A549 (cell line): ENCODE measurements around the gene RUFY1.

Experiments used
- EHMT2 ChIP-seq: fragments of 200-600 bp; sonication (generic); IDR thresholded peaks from 2 replicates; pipeline ENCODE4 v1.6.1; 2016; ENCODE audit warnings: antibody characterized with exemption, low read depth, mild to moderate bottlenecking, moderate library complexity
- EP300 ChIP-seq, 2 experiments: fragments of >200 bp; sonication (Bioruptor Twin); formaldehyde crosslinking; IDR thresholded peaks; 2 replicates in 1 of 2; 3 replicates in 1 of 2; pipeline ENCODE4 v1.6.1; 2016 to 2017
- TF ChIP-seq, protein P1 (sequence below): fragments of >200 bp; sonication (Bioruptor Twin); formaldehyde crosslinking; IDR thresholded peaks from 3 replicates; pipeline ENCODE4 v1.5.1; 2016
- TF ChIP-seq, protein P2 (sequence below): fragments of 250-450 bp; sonication (Bioruptor Pico); IDR thresholded peaks from 2 replicates; pipeline ENCODE4 v1.5.0; 2021; ENCODE audit warnings: mild to moderate bottlenecking, moderate library complexity, borderline replicate concordance

DNA sequence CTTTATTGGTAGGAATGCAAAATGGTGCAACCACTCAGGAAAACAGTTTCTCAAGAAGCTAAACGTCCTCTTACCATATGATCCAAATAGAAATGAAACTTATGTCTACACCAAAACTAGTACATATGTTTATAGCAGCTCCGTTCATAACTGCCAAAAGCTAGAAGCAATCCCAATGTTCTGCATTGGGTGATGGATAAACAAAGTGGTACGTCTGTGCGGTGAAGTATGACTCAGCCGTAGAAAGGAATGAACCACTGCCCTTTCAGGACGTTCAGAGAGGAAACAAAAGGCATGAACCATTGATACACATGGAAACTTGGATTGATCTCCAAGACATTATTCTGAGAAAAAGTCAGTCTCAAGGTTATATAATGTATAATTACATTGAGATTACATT, 45.6 kb downstream of the RUFY1 start:
- TF ChIP-seq EP300 (IDR thresholded peaks at IDR 0.05) (no peak), EHMT2 (no peak)
- TF ChIP-seq, protein P1, sequence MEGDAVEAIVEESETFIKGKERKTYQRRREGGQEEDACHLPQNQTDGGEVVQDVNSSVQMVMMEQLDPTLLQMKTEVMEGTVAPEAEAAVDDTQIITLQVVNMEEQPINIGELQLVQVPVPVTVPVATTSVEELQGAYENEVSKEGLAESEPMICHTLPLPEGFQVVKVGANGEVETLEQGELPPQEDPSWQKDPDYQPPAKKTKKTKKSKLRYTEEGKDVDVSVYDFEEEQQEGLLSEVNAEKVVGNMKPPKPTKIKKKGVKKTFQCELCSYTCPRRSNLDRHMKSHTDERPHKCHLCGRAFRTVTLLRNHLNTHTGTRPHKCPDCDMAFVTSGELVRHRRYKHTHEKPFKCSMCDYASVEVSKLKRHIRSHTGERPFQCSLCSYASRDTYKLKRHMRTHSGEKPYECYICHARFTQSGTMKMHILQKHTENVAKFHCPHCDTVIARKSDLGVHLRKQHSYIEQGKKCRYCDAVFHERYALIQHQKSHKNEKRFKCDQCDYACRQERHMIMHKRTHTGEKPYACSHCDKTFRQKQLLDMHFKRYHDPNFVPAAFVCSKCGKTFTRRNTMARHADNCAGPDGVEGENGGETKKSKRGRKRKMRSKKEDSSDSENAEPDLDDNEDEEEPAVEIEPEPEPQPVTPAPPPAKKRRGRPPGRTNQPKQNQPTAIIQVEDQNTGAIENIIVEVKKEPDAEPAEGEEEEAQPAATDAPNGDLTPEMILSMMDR: no peak
- TF ChIP-seq, protein P2, sequence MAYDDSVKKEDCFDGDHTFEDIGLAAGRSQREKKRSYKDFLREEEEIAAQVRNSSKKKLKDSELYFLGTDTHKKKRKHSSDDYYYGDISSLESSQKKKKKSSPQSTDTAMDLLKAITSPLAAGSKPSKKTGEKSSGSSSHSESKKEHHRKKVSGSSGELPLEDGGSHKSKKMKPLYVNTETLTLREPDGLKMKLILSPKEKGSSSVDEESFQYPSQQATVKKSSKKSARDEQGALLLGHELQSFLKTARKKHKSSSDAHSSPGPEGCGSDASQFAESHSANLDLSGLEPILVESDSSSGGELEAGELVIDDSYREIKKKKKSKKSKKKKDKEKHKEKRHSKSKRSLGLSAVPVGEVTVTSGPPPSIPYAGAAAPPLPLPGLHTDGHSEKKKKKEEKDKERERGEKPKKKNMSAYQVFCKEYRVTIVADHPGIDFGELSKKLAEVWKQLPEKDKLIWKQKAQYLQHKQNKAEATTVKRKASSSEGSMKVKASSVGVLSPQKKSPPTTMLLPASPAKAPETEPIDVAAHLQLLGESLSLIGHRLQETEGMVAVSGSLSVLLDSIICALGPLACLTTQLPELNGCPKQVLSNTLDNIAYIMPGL (CRISPR knock-in tag): no peak
